HG02840 (cell line): ENCODE results near the gene NFAT5.
A peak's percentile ranks its signal among the peaks of the same experiment; 100 is the strongest.
"Not testable (repeated sequence)": the region's sequence is repeated elsewhere in the genome, so short reads cannot be mapped to it uniquely, and the experiment has no call there.

ENCODE experiments used
- ATAC-seq: cut with Tn5 transposase; IDR thresholded peaks from one replicate; pipeline ENCODE4 v1.9.1; 2021; ENCODE audit warnings: mild to moderate bottlenecking, moderate library complexity, moderate number of reproducible peaks; ENCODE audit not compliant: unreplicated experiment, low FRiP score

The NFAT5 gene

DNA sequence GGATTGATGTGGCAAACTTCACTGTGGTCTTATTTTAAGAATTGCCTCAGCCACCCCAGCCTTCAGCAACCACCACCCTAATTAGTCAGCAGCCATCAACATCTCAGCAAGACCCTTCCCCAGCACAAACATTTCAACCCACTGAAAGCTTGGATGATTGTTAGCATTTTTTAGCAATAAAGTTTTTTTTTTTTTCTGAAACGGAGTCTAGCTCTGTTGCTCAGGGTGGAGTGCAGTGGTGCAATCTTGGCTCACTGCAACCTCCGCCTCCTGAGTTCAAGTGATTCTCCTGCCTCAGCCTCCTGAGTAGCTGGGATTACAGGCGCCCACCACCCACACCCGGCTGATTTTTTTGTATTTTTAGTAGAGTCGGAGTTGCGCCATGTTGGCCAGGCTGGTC is 19.1 kb upstream of the NFAT5 start:
- not testable (repeated sequence) for ATAC-seq

GRCh38 chr16:69553332-69553731 is 12.4 kb upstream of the NFAT5 start:
- ATAC-seq = no peak

- no peak for ATAC-seq
Observed at GRCh38 chr16:69554495-69554894, 11.3 kb upstream of the NFAT5 start.

DNA sequence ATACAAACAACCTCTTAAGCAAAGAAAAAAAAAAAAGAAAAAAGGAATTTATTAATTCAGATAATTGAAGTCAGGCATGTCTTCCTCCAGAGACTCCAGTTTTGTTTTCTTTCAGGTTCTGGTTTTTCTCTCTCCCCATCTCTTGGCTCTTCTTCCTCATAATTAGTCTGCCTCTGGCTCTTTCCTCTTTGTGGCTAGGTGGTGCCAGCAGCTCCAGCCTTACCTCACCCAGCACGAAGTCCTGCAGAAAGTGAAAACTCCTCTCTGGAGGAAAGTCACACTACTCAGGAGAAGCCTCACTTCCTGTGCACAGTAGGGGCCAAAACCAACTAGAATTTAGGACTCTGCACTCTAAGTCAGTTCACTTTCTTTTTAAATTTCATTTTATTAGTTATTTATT is 10.3 kb upstream of the NFAT5 start:
- ATAC-seq = no peak

- no peak for ATAC-seq
Observed at GRCh38 chr16:69555867-69556266, 9.9 kb upstream of the NFAT5 start.

DNA sequence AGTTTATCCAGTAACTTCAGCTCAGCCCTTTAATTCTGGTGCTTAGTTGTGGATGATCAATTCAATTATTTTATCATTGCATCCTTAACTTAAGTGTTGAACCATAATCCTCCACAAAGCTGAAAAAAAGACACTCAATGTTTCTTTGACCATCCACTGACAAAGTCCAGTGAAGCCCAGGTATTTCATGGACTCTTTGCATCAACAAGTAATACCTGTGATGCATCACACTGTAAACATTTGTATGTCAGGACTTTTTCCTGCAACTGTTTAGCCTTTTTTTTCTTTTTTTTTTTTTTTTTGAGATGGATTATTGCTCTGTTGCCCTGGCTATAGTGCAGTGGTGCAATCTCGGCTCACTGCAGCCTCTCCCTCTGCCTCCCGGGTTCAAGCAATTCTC is 6.6 kb upstream of the NFAT5 start:
- ATAC-seq = no peak

- ATAC-seq = not testable (repeated sequence)
Observed at GRCh38 chr16:69561367-69561766, 4.4 kb upstream of the NFAT5 start.

- no peak for ATAC-seq
Observed at GRCh38 chr16:69561901-69562300, 3.9 kb upstream of the NFAT5 start.

DNA sequence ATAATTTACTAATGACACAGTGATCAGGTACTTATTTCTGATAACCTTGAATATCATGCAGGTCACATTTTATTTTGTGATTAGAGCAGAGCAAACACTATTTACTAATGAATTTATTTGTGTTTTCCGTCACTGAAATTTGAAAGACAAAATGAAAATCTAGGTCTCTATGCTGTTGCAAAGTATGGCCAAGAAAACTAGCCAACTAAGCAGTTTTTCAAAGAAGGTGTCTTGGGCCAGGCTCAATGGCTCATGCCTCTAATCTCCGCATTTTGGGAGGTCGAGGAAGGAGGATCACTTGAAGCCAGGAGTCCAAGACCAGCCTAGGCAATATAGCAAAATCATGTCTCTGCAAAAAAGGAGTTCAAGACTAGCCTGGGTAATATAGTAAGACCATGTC is 3.0 kb upstream of the NFAT5 start:
- no peak for ATAC-seq

- ATAC-seq = no peak
Observed at GRCh38 chr16:69563605-69564580, 1.9 kb upstream of the NFAT5 start.

GRCh38 chr16:69564845-69565670 is 708 bp upstream of the NFAT5 start:
- peak; percentile 18 for ATAC-seq

- peak; percentile 29 for ATAC-seq
Observed at GRCh38 chr16:69566240-69566980, 644 bp downstream of the NFAT5 start.

GRCh38 chr16:69566981-69567680 is 1.4 kb downstream of the NFAT5 start:
- ATAC-seq = no peak

DNA sequence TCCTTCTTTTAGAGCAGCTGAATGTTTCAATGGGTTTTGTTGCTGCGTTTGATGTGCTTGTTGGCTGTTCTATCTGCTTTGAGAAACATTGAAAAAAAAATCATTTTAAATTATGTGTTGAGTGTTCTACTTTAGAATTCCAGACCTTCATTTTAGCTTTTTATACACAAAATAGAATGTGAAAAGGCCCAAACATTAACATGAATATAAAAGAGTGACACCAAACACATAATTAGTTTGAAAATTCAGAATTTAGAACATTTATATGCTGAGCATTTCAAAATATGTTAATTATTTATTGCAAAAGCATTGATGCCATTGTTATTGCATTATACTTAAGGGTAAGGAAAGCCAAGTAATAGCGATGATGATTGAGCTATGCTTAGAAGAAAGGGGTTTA is 2.9 kb downstream of the NFAT5 start:
- no peak for ATAC-seq

DNA sequence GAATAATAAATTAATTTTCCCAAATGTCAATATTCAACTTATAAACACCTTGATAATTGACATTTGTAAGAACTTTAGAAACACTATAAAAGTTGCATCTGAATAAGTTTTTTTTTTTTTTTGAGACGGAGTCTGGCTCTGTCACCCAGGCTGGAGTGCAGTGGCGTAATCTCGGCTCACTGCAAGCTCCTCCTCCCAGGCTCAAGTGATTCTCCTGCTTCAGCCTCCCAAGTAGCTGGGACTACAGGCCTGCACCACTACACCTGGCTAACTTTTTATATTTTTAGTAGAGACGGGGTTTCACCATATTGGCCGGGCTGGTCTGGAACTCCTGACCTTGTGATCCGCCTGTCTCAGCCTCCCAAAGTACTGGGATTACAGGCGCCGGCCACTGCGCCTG is 13.0 kb downstream of the NFAT5 start:
- not testable (repeated sequence) for ATAC-seq

GRCh38 chr16:69579783-69580481 is 14.2 kb downstream of the NFAT5 start:
- no peak for ATAC-seq

GRCh38 chr16:69581297-69581696 is 15.5 kb downstream of the NFAT5 start:
- no peak for ATAC-seq

GRCh38 chr16:69584493-69584892 is 18.7 kb downstream of the NFAT5 start:
- not testable (repeated sequence) for ATAC-seq

- ATAC-seq = no peak
Observed at GRCh38 chr16:69589434-69590269, 23.9 kb downstream of the NFAT5 start.
